SK-N-SH (cell line): Measurements from ENCODE around the gene DPP4.
A peak's percentile ranks its signal among the peaks of the same experiment; 100 is the strongest.

Experiments used
- CTCF ChIP-seq: fragments of 200-600 bp; sonication (generic); IDR thresholded peaks from 2 replicates; pipeline ENCODE4 v1.6.1; 2017; ENCODE audit warnings: antibody characterized with exemption, mild to moderate bottlenecking, moderate library complexity
- JUND ChIP-seq: IDR thresholded peaks from 2 replicates; pipeline ENCODE4 v1.4.0; 2012
- NFIC ChIP-seq: IDR thresholded peaks from 2 replicates; pipeline ENCODE4 v1.4.0; 2012; ENCODE audit warnings: borderline replicate concordance
- POLR2AphosphoS5 ChIP-seq: IDR thresholded peaks from 2 replicates; pipeline ENCODE4 v1.6.1; 2012; ENCODE audit warnings: low read depth, low read length
- RAD21 ChIP-seq: IDR thresholded peaks from 2 replicates; pipeline ENCODE4 v1.6.1; 2012; ENCODE audit warnings: mild to moderate bottlenecking, low read length
- SIN3A ChIP-seq: IDR thresholded peaks from 2 replicates; pipeline ENCODE4 v1.6.1; 2012; ENCODE audit warnings: low read depth, mild to moderate bottlenecking, low read length, moderate library complexity, borderline replicate concordance
- USF2 ChIP-seq: fragments of 150-350 bp; IDR thresholded peaks from 2 replicates; pipeline ENCODE4 v1.6.1; 2017; ENCODE audit warnings: antibody characterized with exemption, low read length, low read depth, borderline replicate concordance
- ZBTB33 ChIP-seq: IDR thresholded peaks from 2 replicates; pipeline ENCODE4 v1.4.0; 2012; ENCODE audit warnings: low read depth, borderline replicate concordance

DNA sequence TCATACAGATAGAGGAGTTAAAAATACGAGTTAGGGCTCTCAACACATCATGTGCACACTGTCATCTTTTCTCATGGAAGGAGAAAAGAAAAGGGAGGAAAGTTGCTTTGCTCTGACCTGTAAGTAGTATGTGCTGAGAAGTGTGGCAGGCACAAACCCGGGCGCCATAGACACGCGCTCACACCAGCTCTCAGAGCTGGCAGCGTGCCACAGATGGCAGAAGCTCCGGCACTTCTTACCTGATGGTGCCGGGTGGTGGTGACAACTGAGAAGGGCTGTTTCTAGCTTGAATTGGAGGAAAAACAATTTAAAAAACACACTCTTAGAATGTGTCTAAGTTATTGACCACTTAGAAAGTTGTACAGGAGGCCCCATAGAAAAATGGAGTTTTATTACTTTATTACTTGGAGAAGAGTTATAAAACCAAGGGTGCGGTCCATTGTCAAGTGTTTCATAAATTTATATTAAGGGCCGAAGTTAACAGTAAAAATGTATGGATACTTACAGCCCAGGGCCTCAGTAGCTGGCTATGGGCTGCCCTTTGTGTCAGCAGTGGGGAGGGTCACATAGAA lies 92.2 kb downstream of the DPP4 start:
- TF ChIP-seq CTCF, result no peak
- no peak for TF ChIP-seq ZBTB33
- peak; percentile 32; the same call in 1 of the 2 replicates for TF ChIP-seq NFIC
- no peak for TF ChIP-seq USF2
- TF ChIP-seq RAD21, result no peak
- no peak for TF ChIP-seq POLR2AphosphoS5
- TF ChIP-seq JUND, result no peak
- no peak for TF ChIP-seq SIN3A
